Keratinocyte (primary cell): ENCODE data around the gene GBGT1. TPM values are rescaled to one million over a fixed set of nuclear protein-coding genes. Genes with fewer than 3 reads are reported as not detected.

Experiments used
- DNase-seq: peaks from one replicate; pipeline ENCODE4 v3.0.0-alpha.2; 2011; ENCODE audit warnings: low read depth, missing footprints, low spot score
- FAIRE-seq: peaks from 2 replicates; lab custom pipeline; 2011; peaks lifted over from hg19 to GRCh38; lab: Jason Lieb, UNC
- H2AFZ ChIP-seq: 2 replicates; pipeline ENCODE4 v1.6.0; 2012; ENCODE audit warnings: low read length, control low read depth, inconsistent platforms; ENCODE audit not compliant: control insufficient read depth
- H3K27ac ChIP-seq: 2 replicates; pipeline ENCODE4 v1.5.1; 2011; ENCODE audit warnings: low read length; ENCODE audit not compliant: control insufficient read depth, insufficient read depth
- H3K27me3 ChIP-seq: 3 replicates; pipeline ENCODE4 v1.6.0; 2011; ENCODE audit warnings: low read length; ENCODE audit not compliant: control insufficient read depth, insufficient read depth; ENCODE audit errors: extremely low read depth
- H3K36me3 ChIP-seq, 2 experiments: 2 replicates in 1 of 2; 3 replicates in 1 of 2; pipeline ENCODE4 v1.5.1; 2011; ENCODE audit warnings: low read length in 2 of 2, mild to moderate bottlenecking in 1 of 2; ENCODE audit not compliant: control insufficient read depth in 2 of 2, insufficient read depth in 2 of 2; ENCODE audit errors: extremely low read depth in 1 of 2
- H3K4me1 ChIP-seq: 3 replicates; pipeline ENCODE4 v1.5.1; 2011; ENCODE audit warnings: low read length; ENCODE audit not compliant: control insufficient read depth, insufficient read depth; ENCODE audit errors: extremely low read depth
- H3K4me2 ChIP-seq: 3 replicates; pipeline ENCODE4 v1.6.0; 2011; ENCODE audit warnings: low read depth, low read length; ENCODE audit not compliant: control insufficient read depth, insufficient read depth; ENCODE audit errors: extremely low read depth
- H3K4me3 ChIP-seq, 3 experiments: fragments of 200-600 bp in 1 of 3; sonication (generic) in 1 of 3; 2 replicates in 2 of 3; 3 replicates in 1 of 3; pipeline ENCODE4 v1.5.1; 2011 to 2016; ENCODE audit warnings: low read length in 3 of 3, mild to moderate bottlenecking in 3 of 3, control low read depth in 2 of 3, inconsistent platforms in 1 of 3, low read depth in 1 of 3, mixed read lengths in 1 of 3, mixed run types in 1 of 3, moderate library complexity in 1 of 3; ENCODE audit not compliant: control insufficient read depth in 2 of 3, insufficient read depth in 2 of 3; ENCODE audit errors: extremely low read depth in 1 of 3
- H3K79me2 ChIP-seq: 2 replicates; pipeline ENCODE4 v1.6.0; 2012; ENCODE audit warnings: low read length; ENCODE audit not compliant: control insufficient read depth, insufficient read depth
- H3K9ac ChIP-seq: 3 replicates; pipeline ENCODE4 v1.6.0; 2011; ENCODE audit warnings: low read length; ENCODE audit not compliant: control insufficient read depth, insufficient read depth; ENCODE audit errors: extremely low read depth
- H3K9me1 ChIP-seq: 3 replicates; pipeline ENCODE4 v1.6.0; 2011; ENCODE audit warnings: low read length; ENCODE audit not compliant: control insufficient read depth, insufficient read depth; ENCODE audit errors: extremely low read depth
- H3K9me3 ChIP-seq: 2 replicates; pipeline ENCODE4 v1.5.1; 2012; ENCODE audit warnings: low read depth, low read length; ENCODE audit not compliant: control insufficient read depth
- H4K20me1 ChIP-seq: 3 replicates; pipeline ENCODE4 v1.6.0; 2011; ENCODE audit warnings: low read length; ENCODE audit not compliant: control insufficient read depth, insufficient read depth; ENCODE audit errors: extremely low read depth
- CTCF ChIP-seq, 3 experiments: IDR thresholded peaks in 1 of 3; conservative IDR thresholded peaks in 1 of 3; optimal IDR thresholded peaks in 1 of 3; 2 replicates in 2 of 3; 3 replicates in 1 of 3; pipeline versions ENCODE3 to v1.5.1; 2011; ENCODE audit warnings: low read length in 3 of 3, mild to moderate bottlenecking in 3 of 3, moderate library complexity in 2 of 3, control low read depth in 1 of 3, inconsistent platforms in 1 of 3; ENCODE audit not compliant: insufficient read depth in 2 of 3; ENCODE audit errors: extremely low read depth in 1 of 3
- EZH2 ChIP-seq: IDR thresholded peaks from one replicate; pipeline ENCODE4 v1.6.1; 2012; ENCODE audit warnings: inconsistent platforms, mild to moderate bottlenecking, low read length, moderate library complexity
- dilution Hi-C: fragments of 300-500 bp; cut with MboI; formaldehyde crosslinking; loops from one replicate; pipeline ENCODE4 v1.7.0; 2020; ENCODE audit warnings: low sequenced_read_pairs; ENCODE audit not compliant: extremely low pct_ligation_motif_present
- polyA plus RNA-seq, 5 experiments: library from polyadenylated mRNA; depleted of rRNA in 3 of 5; stranded (reverse) in 3 of 5; stranded (forward) in 1 of 5; unstranded in 1 of 5; fragments of >200 nt; gene quantifications; 1 replicate in 1 of 5; 2 replicates in 3 of 5; 3 replicates in 1 of 5; pipeline versions ENCODE4 v1.2.1 to v1.2.3, GENCODE V29; 2011 to 2012; ENCODE audit warnings: missing spikeins in 2 of 5, low read depth in 1 of 5, low replicate concordance in 1 of 5

GBGT1 gene
- polyA plus RNA-seq, 1 donor (not counting 4 experiments of a cell fraction or from before 2014, with no cell fraction given) = 0.54 TPM

GRCh38 chr9:133113949-133114885 is 49.5 kb downstream of the GBGT1 start:
- no peaks in the 10 kb centered on the region for H3K9me1 ChIP-seq
- no peak for FAIRE-seq
- dilution Hi-C loops = no loop called here
- H3K79me2 ChIP-seq = peaks cover 3% of the 10 kb centered on the region
- no peaks in the 10 kb centered on the region for H3K9me3 ChIP-seq
- H3K27me3 ChIP-seq = no peaks in the 10 kb centered on the region
- peaks cover 27% of the 10 kb centered on the region for H4K20me1 ChIP-seq
- H2AFZ ChIP-seq = no peak overlapping the region
- H3K9ac ChIP-seq = no peak overlapping the region
- H3K4me2 ChIP-seq = no peak overlapping the region
- no peak for DNase-seq
- H3K4me3 ChIP-seq = no peak overlapping the region
- H3K27ac ChIP-seq = no peak overlapping the region
- peaks cover 13% of the 10 kb centered on the region for H3K4me1 ChIP-seq
- peaks cover 5 to 11% of the 10 kb centered on the region in 2 experiments for H3K36me3 ChIP-seq
- TF ChIP-seq CTCF (optimal IDR thresholded peaks at IDR 0.05 in 1 of 3, IDR thresholded peaks at IDR 0.05 in 1 of 3, conservative IDR thresholded peaks at IDR 0.05 in 1 of 3; ENCODE audit: extremely low read depth in 1 of 3, insufficient read depth in 2 of 3, low read length in 3 of 3) (no peak), EZH2 (no peak)

- Histone ChIP-seq H3K4me2 (no peak overlapping the region), H3K9me3 (no peaks in the 10 kb centered on the region), H3K27me3 (no peaks in the 10 kb centered on the region), H3K36me3 (peaks cover 5 to 18% of the 10 kb centered on the region in 2 experiments), H3K27ac (no peak overlapping the region), H2AFZ (no peak overlapping the region), H4K20me1 (peaks cover 20% of the 10 kb centered on the region), H3K4me3 (no peak overlapping the region), H3K9me1 (no peaks in the 10 kb centered on the region), H3K9ac (no peak overlapping the region), H3K79me2 (peaks cover 2% of the 10 kb centered on the region), H3K4me1 (peaks cover 10% of the 10 kb centered on the region)
- DNase-seq (no peak), FAIRE-seq (no peak)
- no peak for TF ChIP-seq EZH2
- no peak for TF ChIP-seq CTCF (optimal IDR thresholded peaks at IDR 0.05 in 1 of 3, IDR thresholded peaks at IDR 0.05 in 1 of 3, conservative IDR thresholded peaks at IDR 0.05 in 1 of 3; ENCODE audit: extremely low read depth in 1 of 3, insufficient read depth in 2 of 3, low read length in 3 of 3)
- dilution Hi-C loops = no loop called here
Measured at GRCh38 chr9:133113163-133113948, 50.4 kb downstream of the GBGT1 start.
